Endothelial cell of umbilical vein (primary cell): Measurements from ENCODE around the gene NDUFAF8. TPM values are rescaled to one million over a fixed set of nuclear protein-coding genes. Genes with fewer than 3 reads are reported as not detected.

Experiments
- BruUV-seq: library from RNA; stranded (reverse); fragments of 400-500 nt; replicated peaks from 2 replicates; lab custom pipeline; 2021; lab: Mats Ljungman, UMichigan
- CTCF ChIA-PET: fragments of 300-600, 350-600 bp; sonication (Branson Sonifier 250); formaldehyde crosslinking; loops from one replicate; lab custom pipeline; 2021; ENCODE audit warnings: antibody characterized with exemption, inconsistent platforms; lab: Charles Lee
- POLR2A ChIA-PET: fragments of 300-600, 350-600 bp; sonication (Branson Sonifier 250); formaldehyde crosslinking; loops from one replicate; lab custom pipeline; 2021; ENCODE audit warnings: antibody characterized with exemption, inconsistent platforms; lab: Charles Lee
- DNase-seq: peaks from one replicate; pipeline ENCODE4 v3.0.0-alpha.2; 2011; ENCODE audit warnings: low read depth, low spot score
- FAIRE-seq: peaks from 2 replicates; lab custom pipeline; 2011; peaks lifted over from hg19 to GRCh38; lab: Jason Lieb, UNC
- H2AFZ ChIP-seq: 2 replicates; pipeline ENCODE4 v1.6.0; 2012; ENCODE audit warnings: low read depth, low read length, control low read depth, inconsistent platforms
- H3K27ac ChIP-seq: 2 replicates; pipeline ENCODE4 v1.5.1; 2011; ENCODE audit warnings: low read depth, mild to moderate bottlenecking, control low read depth, low read length, moderate library complexity; ENCODE audit not compliant: insufficient read depth
- H3K27me3 ChIP-seq, 2 experiments: 2 replicates each; pipeline versions ENCODE4 v1.6.0 to v1.6.1; 2011; ENCODE audit warnings: low read length in 2 of 2, mixed read lengths in 1 of 2; ENCODE audit not compliant: control insufficient read depth in 2 of 2, insufficient read depth in 2 of 2
- H3K36me3 ChIP-seq, 2 experiments: 2 replicates in 1 of 2; 3 replicates in 1 of 2; pipeline ENCODE4 v1.5.1; 2011; ENCODE audit warnings: low read length in 2 of 2, mild to moderate bottlenecking in 1 of 2, moderate library complexity in 1 of 2; ENCODE audit not compliant: control insufficient read depth in 2 of 2, insufficient read depth in 2 of 2; ENCODE audit errors: extremely low read depth in 1 of 2
- H3K4me1 ChIP-seq: 3 replicates; pipeline ENCODE4 v1.5.1; 2011; ENCODE audit warnings: mild to moderate bottlenecking, low read length; ENCODE audit not compliant: control insufficient read depth, insufficient read depth; ENCODE audit errors: extremely low read depth
- H3K4me2 ChIP-seq: 2 replicates; pipeline ENCODE4 v1.6.1; 2011; ENCODE audit warnings: low read length, control low read depth, mixed read lengths; ENCODE audit not compliant: insufficient read depth
- H3K4me3 ChIP-seq, 3 experiments: fragments of 200-600 bp in 1 of 3; sonication (generic), shearing (Covaris generic) in 1 of 3; replicated peaks in 1 of 3; 2 replicates each; pipeline ENCODE4 v1.5.1; 2011 to 2016; ENCODE audit warnings: control low read depth in 3 of 3, low read length in 3 of 3, mild to moderate bottlenecking in 2 of 3, inconsistent platforms in 1 of 3, low read depth in 1 of 3, moderate library complexity in 1 of 3; ENCODE audit not compliant: insufficient read depth in 1 of 3
- H3K79me2 ChIP-seq: 2 replicates; pipeline ENCODE4 v1.6.0; 2012; ENCODE audit warnings: low read length, inconsistent platforms; ENCODE audit not compliant: control insufficient read depth, insufficient read depth
- H3K9ac ChIP-seq: replicated peaks from 2 replicates; pipeline ENCODE3; 2011; ENCODE audit warnings: low read length, control low read depth; ENCODE audit not compliant: insufficient read depth; ENCODE audit errors: extremely low read depth
- H3K9me1 ChIP-seq: replicated peaks from 3 replicates; pipeline ENCODE4 v1.6.0; 2011; ENCODE audit warnings: mild to moderate bottlenecking, low read length; ENCODE audit not compliant: control insufficient read depth, insufficient read depth; ENCODE audit errors: extremely low read depth
- H3K9me3 ChIP-seq: replicated peaks from 2 replicates; pipeline ENCODE4 v1.5.1; 2012; ENCODE audit warnings: low read length, inconsistent platforms; ENCODE audit not compliant: control insufficient read depth, insufficient read depth
- H4K20me1 ChIP-seq: replicated peaks from 2 replicates; pipeline ENCODE3; 2011; ENCODE audit warnings: mild to moderate bottlenecking, low read length; ENCODE audit not compliant: control insufficient read depth, insufficient read depth; ENCODE audit errors: extremely low read depth
- EZH2 ChIP-seq: IDR thresholded peaks from 2 replicates; pipeline ENCODE4 v1.6.1; 2012; ENCODE audit warnings: borderline replicate concordance, low read depth, mild to moderate bottlenecking, moderate library complexity, low read length, inconsistent platforms; ENCODE audit not compliant: severe bottlenecking
- FOS ChIP-seq: IDR thresholded peaks from 2 replicates; pipeline ENCODE4 v1.6.1; 2011; ENCODE audit warnings: mild to moderate bottlenecking, low read length, moderate library complexity, borderline replicate concordance; ENCODE audit not compliant: insufficient read depth
- GATA2 ChIP-seq: IDR thresholded peaks from 2 replicates; pipeline ENCODE4 v1.7.0; 2011; ENCODE audit warnings: low read depth, mild to moderate bottlenecking, moderate library complexity, mixed read lengths, low read length; ENCODE audit not compliant: insufficient read length, insufficient read depth
- JUN ChIP-seq: IDR thresholded peaks from 2 replicates; pipeline ENCODE4 v1.6.1; 2011; ENCODE audit warnings: borderline replicate concordance, low read depth; ENCODE audit not compliant: insufficient read length, insufficient read depth
- MYC ChIP-seq: IDR thresholded peaks from one replicate; pipeline ENCODE4 v1.6.1; 2011; ENCODE audit warnings: mild to moderate bottlenecking, low read depth, low read length
- POLR2A ChIP-seq: IDR thresholded peaks from 2 replicates; pipeline ENCODE4 v1.6.1; 2012; ENCODE audit warnings: low read depth, mild to moderate bottlenecking, control low read depth, low read length
- POLR2AphosphoS5 ChIP-seq: IDR thresholded peaks from 2 replicates; pipeline ENCODE4 v1.6.1; 2012; ENCODE audit warnings: low read depth, mild to moderate bottlenecking, control low read depth, low read length, moderate library complexity; ENCODE audit not compliant: insufficient read depth
- dilution Hi-C: fragments of 300-500 bp; cut with MboI; formaldehyde crosslinking; loops from one replicate; pipeline ENCODE4 v1.15.0; 2019; ENCODE audit warnings: low sequenced_read_pairs; ENCODE audit not compliant: extremely low pct_ligation_motif_present
- intact Hi-C: fragments of 100-400 bp; cut with micrococcal nuclease; formaldehyde crosslinking; loops from one replicate; pipeline ENCODE4 v1.10.0; 2022
- polyA plus RNA-seq, 4 experiments: library from polyadenylated mRNA; depleted of rRNA in 3 of 4; stranded (reverse) in 3 of 4; unstranded in 1 of 4; fragments of >200 nt; gene quantifications; 2 replicates each; pipeline versions ENCODE4 v1.2.1 to v1.2.3, GENCODE V29; 2011 to 2012; ENCODE audit warnings: missing spikeins in 1 of 4
- total RNA-seq: library from RNA; stranded (reverse); gene quantifications from 2 replicates; pipeline ENCODE4 v1.2.3, GENCODE V29; 2021
- TF ChIP-seq, protein P1 (sequence below): IDR thresholded peaks from 2 replicates; pipeline ENCODE4 v1.6.1; 2011; ENCODE audit not compliant: insufficient read depth, insufficient read length
- TF ChIP-seq, protein P2 (sequence below), 2 donors: IDR thresholded peaks; 1 replicate in 1 of 2; 2 replicates in 1 of 2; pipeline ENCODE4 v1.5.1; 2011; ENCODE audit warnings: low read length in 2 of 2, mild to moderate bottlenecking in 2 of 2, moderate library complexity in 2 of 2, control low read depth in 1 of 2, inconsistent platforms in 1 of 2, low read depth in 1 of 2; ENCODE audit not compliant: insufficient read depth in 1 of 2; ENCODE audit errors: extremely low read depth in 1 of 2

The NDUFAF8 gene
- total and polyA plus RNA-seq, 2 donors (not counting 3 experiments of a cell fraction or from before 2014, with no cell fraction given): 61.5 to 83.9 TPM

DNA sequence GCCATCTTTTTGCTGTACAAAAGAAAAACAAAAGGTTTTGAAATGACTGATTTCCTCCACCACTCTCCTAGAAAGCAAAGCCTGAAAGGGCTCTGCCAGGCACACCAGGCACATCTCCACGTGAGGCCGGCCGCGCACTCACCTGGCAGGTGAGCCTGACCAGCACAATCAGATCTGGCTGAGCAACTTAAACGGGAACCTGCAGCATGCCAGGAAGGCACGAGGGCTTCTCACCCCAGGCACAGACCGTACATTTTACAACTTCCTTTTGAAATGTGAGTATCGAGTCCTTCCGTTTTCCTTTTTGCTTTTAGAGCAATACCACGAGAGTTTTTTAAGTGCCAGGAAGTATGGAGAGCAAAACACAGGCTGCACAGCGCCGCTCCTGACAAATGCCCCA is 33.5 kb downstream of the NDUFAF8 start:
- peaks cover 11 to 38% of the 10 kb centered on the region in 2 experiments for H3K36me3 ChIP-seq
- FAIRE-seq: no peak
- no peaks in the 10 kb centered on the region for H3K9me3 ChIP-seq
- CTCF ChIA-PET: no interaction called here
- no peak for DNase-seq
- H3K79me2 ChIP-seq: no peaks in the 10 kb centered on the region
- intact Hi-C loops: no loop called here
- no peak overlapping the region for H3K4me3 ChIP-seq
- peaks cover 3% of the 10 kb centered on the region for H3K4me1 ChIP-seq
- no peaks in the 10 kb centered on the region for H4K20me1 ChIP-seq
- H3K9ac ChIP-seq: no peak overlapping the region
- TF ChIP-seq POLR2AphosphoS5: no peak
- TF ChIP-seq EZH2: no peak
- TF ChIP-seq, protein P1, sequence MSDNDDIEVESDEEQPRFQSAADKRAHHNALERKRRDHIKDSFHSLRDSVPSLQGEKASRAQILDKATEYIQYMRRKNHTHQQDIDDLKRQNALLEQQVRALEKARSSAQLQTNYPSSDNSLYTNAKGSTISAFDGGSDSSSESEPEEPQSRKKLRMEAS: no peak
- TF ChIP-seq POLR2A: no peak
- TF ChIP-seq FOS: no peak
- no peak for TF ChIP-seq GATA2
- TF ChIP-seq, protein P2, sequence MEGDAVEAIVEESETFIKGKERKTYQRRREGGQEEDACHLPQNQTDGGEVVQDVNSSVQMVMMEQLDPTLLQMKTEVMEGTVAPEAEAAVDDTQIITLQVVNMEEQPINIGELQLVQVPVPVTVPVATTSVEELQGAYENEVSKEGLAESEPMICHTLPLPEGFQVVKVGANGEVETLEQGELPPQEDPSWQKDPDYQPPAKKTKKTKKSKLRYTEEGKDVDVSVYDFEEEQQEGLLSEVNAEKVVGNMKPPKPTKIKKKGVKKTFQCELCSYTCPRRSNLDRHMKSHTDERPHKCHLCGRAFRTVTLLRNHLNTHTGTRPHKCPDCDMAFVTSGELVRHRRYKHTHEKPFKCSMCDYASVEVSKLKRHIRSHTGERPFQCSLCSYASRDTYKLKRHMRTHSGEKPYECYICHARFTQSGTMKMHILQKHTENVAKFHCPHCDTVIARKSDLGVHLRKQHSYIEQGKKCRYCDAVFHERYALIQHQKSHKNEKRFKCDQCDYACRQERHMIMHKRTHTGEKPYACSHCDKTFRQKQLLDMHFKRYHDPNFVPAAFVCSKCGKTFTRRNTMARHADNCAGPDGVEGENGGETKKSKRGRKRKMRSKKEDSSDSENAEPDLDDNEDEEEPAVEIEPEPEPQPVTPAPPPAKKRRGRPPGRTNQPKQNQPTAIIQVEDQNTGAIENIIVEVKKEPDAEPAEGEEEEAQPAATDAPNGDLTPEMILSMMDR (IDR thresholded peaks at IDR 0.05; ENCODE audit: extremely low read depth in 1 of 2, insufficient read depth in 1 of 2, low read depth in 1 of 2, low read length in 2 of 2): no peak
- TF ChIP-seq MYC: no peak
- no peak for TF ChIP-seq JUN
- BruUV-seq: no TSS peak
- dilution Hi-C loops: no loop called here
- no peak overlapping the region for H3K4me2 ChIP-seq
- H3K9me1 ChIP-seq: no peaks in the 10 kb centered on the region
- no peak overlapping the region for H2AFZ ChIP-seq
- H3K27me3 ChIP-seq: no peaks in the 10 kb centered on the region
- no peak overlapping the region for H3K27ac ChIP-seq
- POLR2A ChIA-PET: no interaction called here
